ENCODE results near the gene CRYGS. TPM values are rescaled to one million over a fixed set of nuclear protein-coding genes. Genes with fewer than 3 reads are reported as not detected.

Gene CRYGS
- 1 to 10 TPM; 4.3 to 5.6 TPM for total RNA-seq

GRCh38 chr3:186544281-186544680 is at the start of gene CRYGS:
Gene CRYGS, minus strand, starts transcription at chr3:186544380. Its CDS starts 54 bp downstream, at chr3:186544326.

GRCh38 chr3:186570096-186570940 is 26.1 kb upstream of the CRYGS start, which contains the start of gene DNAJB11:
Gene DNAJB11, plus strand, starts transcription at chr3:186570720. Its CDS starts 178 bp downstream, at chr3:186570898.

GRCh38 chr3:186567072-186567921 is 23.1 kb upstream of the CRYGS start, which contains the start of gene TBCCD1:
Gene TBCCD1, minus strand, starts transcription at chr3:186567339. Its CDS starts 3,010 bp downstream, at chr3:186564329.

Other genes starting within 250 kb of the CRYGS start
- gene DGKG, start 182.1 kb downstream of the CRYGS start, total RNA-seq, result under 1 TPM; 0.10 to 0.29 TPM
- gene TBCCD1, start 23.0 kb upstream of the CRYGS start, total RNA-seq, result 10 to 100 TPM; 13.1 to 14.4 TPM
- gene DNAJB11, start 26.3 kb upstream of the CRYGS start, total RNA-seq, result 10 to 100 TPM; 42.0 to 45.6 TPM
- not detected for gene AHSG, start 68.7 kb upstream of the CRYGS start, total RNA-seq
- not detected for gene FETUB, start 96.0 kb upstream of the CRYGS start, total RNA-seq
- gene HRG, start 121.6 kb upstream of the CRYGS start, total RNA-seq, result not detected
- gene KNG1, start 173.0 kb upstream of the CRYGS start, total RNA-seq, result not detected
- 100 to 1,000 TPM; 392 to 397 TPM for gene EIF4A2, start 239.2 kb upstream of the CRYGS start, total RNA-seq

Measured in activated naive CD4-positive, alpha-beta T cell treated with anti-CD3 and anti-CD28 coated beads, Interleukin-2, amount 10 ng/mL, durations not matched to agents 5 hours and 36 hours (primary cell).